ENCODE results near the gene RFX4.

GRCh38 chr12:106760184-106760531 lies 177.4 kb downstream of the RFX4 start:
- TF ChIP-seq, protein P1, sequence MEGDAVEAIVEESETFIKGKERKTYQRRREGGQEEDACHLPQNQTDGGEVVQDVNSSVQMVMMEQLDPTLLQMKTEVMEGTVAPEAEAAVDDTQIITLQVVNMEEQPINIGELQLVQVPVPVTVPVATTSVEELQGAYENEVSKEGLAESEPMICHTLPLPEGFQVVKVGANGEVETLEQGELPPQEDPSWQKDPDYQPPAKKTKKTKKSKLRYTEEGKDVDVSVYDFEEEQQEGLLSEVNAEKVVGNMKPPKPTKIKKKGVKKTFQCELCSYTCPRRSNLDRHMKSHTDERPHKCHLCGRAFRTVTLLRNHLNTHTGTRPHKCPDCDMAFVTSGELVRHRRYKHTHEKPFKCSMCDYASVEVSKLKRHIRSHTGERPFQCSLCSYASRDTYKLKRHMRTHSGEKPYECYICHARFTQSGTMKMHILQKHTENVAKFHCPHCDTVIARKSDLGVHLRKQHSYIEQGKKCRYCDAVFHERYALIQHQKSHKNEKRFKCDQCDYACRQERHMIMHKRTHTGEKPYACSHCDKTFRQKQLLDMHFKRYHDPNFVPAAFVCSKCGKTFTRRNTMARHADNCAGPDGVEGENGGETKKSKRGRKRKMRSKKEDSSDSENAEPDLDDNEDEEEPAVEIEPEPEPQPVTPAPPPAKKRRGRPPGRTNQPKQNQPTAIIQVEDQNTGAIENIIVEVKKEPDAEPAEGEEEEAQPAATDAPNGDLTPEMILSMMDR (IDR thresholded peaks at IDR 0.05): no peak
- no peak for TF ChIP-seq POLR2A (IDR thresholded peaks at IDR 0.05)

Data from adrenal gland (tissue), 5 donors.